Measurements from ENCODE around the gene LIMS2.
A peak's percentile ranks its signal among the peaks of the same experiment; 100 is the strongest.

Gene LIMS2

DNA sequence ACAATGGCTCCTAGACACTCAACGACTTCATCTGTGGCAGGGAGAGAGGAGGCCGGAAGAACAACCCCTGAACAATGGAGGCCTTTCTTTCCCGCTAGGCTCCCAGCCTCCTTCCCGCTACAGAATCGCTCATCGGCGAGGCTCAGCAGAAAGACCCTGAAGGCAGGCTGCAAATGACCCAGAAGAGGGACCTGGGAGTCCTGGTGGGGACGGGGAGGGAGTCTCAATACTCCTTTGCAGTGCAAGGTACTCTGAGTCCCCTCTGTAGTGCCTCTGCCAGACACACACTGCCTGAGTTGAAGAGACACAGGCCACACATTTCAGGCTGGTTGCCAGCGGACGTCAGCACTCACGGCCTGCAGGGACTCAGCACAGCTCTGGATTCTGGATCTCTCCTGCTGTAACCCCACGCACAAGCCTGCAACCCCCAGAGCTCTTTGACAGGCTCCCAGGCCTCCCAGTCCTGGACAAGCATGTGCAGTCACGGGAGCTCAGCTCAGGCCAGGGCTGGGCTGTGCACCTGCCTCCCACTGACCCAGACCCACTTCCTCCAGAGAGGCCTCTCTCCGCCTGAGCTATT, 23.3 kb downstream of the LIMS2 start:
- no peak overlapping the region for H3K4me3 ChIP-seq (ENCODE audit: low read depth, low read length)
- no peak for DNase-seq (ENCODE audit: low read depth)
- TF ChIP-seq, protein P1, sequence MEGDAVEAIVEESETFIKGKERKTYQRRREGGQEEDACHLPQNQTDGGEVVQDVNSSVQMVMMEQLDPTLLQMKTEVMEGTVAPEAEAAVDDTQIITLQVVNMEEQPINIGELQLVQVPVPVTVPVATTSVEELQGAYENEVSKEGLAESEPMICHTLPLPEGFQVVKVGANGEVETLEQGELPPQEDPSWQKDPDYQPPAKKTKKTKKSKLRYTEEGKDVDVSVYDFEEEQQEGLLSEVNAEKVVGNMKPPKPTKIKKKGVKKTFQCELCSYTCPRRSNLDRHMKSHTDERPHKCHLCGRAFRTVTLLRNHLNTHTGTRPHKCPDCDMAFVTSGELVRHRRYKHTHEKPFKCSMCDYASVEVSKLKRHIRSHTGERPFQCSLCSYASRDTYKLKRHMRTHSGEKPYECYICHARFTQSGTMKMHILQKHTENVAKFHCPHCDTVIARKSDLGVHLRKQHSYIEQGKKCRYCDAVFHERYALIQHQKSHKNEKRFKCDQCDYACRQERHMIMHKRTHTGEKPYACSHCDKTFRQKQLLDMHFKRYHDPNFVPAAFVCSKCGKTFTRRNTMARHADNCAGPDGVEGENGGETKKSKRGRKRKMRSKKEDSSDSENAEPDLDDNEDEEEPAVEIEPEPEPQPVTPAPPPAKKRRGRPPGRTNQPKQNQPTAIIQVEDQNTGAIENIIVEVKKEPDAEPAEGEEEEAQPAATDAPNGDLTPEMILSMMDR (IDR thresholded peaks at IDR 0.05; ENCODE audit: low read depth, low read length, missing control alignments) = no peak

DNA sequence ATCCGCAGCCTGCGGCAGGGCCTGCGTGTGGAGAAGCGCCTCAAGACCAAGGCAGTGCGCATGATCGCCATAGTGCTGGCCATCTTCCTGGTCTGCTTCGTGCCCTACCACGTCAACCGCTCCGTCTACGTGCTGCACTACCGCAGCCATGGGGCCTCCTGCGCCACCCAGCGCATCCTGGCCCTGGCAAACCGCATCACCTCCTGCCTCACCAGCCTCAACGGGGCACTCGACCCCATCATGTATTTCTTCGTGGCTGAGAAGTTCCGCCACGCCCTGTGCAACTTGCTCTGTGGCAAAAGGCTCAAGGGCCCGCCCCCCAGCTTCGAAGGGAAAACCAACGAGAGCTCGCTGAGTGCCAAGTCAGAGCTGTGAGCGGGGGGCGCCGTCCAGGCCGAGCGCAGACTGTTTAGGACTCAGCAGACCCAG, 23.9 kb downstream of the LIMS2 start:
- H3K4me3 ChIP-seq (ENCODE audit: low read depth, low read length) = no peak overlapping the region
- TF ChIP-seq, protein P1 (IDR thresholded peaks at IDR 0.05; ENCODE audit: low read depth, low read length, missing control alignments) = no peak
- DNase-seq (ENCODE audit: low read depth) = no peak

DNA sequence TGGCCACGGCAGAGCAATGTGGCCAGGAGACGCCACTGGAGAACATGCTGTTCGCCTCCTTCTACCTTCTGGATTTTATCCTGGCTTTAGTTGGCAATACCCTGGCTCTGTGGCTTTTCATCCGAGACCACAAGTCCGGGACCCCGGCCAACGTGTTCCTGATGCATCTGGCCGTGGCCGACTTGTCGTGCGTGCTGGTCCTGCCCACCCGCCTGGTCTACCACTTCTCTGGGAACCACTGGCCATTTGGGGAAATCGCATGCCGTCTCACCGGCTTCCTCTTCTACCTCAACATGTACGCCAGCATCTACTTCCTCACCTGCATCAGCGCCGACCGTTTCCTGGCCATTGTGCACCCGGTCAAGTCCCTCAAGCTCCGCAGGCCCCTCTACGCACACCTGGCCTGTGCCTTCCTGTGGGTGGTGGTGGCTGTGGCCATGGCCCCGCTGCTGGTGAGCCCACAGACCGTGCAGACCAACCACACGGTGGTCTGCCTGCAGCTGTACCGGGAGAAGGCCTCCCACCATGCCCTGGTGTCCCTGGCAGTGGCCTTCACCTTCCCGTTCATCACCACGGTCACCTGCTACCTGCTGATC, 24.4 kb downstream of the LIMS2 start:
- H3K4me3 ChIP-seq (ENCODE audit: low read depth, low read length) = no peak overlapping the region
- no peak for DNase-seq (ENCODE audit: low read depth)
- TF ChIP-seq, protein P1 (IDR thresholded peaks at IDR 0.05; ENCODE audit: low read depth, low read length, missing control alignments) = no peak

DNA sequence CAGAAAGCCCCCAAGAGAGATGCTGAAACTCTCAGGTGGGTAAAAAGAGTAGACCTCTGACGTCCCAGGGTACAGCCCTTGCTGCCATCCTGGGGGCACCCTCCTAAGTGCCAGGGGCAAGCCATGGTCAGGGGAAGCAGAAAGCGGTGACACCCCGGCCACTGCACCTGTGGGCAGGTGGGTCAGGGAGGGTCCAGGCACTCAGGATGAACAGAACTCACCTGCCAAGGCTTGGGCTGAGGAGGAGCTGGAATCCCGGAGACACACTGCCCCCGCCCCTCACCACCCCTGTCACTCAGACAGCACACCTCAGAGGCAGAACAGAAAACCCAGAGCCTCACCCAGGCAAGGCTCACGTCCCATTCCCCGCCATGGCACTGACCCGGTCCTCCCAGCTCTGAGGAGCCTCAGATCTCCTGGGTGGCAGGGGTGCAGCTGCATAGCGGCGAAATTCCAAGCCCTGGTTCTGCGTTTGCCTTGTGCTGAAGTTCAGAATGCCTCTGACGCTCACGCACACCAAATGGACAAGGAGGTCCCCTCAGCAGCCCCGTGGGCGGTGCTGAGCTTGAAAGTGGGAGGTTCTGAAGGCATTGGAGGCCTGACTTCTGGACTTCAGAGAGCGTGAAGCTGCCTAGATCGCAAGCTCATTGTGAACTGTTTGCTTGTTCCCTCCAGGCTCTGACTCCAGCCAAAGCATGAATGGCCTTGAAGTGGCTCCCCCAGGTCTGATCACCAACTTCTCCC, 25.1 kb downstream of the LIMS2 start:
- H3K4me3 ChIP-seq (ENCODE audit: low read depth, low read length) = no peak overlapping the region
- TF ChIP-seq, protein P1 (IDR thresholded peaks at IDR 0.05; ENCODE audit: low read depth, low read length, missing control alignments) = no peak
- no peak for DNase-seq (ENCODE audit: low read depth)

DNA sequence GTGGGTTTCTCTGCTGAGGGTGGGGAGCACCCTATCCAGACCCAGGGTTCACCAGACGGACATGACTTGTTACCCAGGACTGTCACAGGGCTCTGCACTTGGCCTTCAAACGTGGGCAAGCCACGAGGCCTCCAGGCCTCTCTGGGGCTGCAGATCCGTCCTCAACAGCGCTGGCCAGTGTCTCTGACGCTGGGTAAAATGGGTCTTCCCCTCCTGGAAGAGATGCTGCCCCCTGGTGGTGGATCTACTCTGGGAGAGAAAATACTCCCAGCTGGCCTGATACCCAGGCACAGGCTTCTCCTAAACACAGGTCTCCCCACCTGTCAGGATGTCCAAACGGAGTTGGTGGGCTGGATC, 25.7 kb downstream of the LIMS2 start:
- peak; percentile 34 for DNase-seq (ENCODE audit: low read depth)
- TF ChIP-seq, protein P1 (IDR thresholded peaks at IDR 0.05; ENCODE audit: low read depth, low read length, missing control alignments) = peak; percentile 83
- no peak overlapping the region for H3K4me3 ChIP-seq (ENCODE audit: low read depth, low read length)

DNA sequence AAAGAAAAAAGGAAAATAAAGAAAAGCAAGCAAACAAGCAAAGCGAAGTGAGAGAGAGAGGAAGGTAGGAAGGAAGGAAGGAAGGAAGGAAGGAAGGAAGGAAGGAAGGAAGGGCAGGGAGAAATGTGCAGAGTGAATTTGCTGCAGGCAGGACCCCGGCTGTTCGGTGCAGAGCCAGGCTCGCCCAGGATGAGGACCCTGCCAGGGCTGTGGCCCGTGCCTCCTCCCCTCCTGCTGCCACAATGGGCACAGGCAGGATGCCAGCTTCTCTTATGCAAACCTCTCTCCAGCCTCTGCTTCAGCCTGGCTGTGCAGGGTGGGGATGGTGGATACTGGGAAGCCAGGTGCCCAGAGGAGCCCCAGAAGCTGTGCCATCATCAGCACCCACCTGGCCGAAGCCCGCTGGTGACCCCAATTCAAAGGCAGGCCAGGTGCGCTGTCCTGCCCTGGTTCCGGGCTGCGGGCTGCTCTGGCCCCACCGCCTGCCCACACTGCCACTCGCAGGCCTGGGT, 26.2 kb downstream of the LIMS2 start:
- TF ChIP-seq, protein P1 (IDR thresholded peaks at IDR 0.05; ENCODE audit: low read depth, low read length, missing control alignments) = no peak
- DNase-seq (ENCODE audit: low read depth) = no peak
- no peak overlapping the region for H3K4me3 ChIP-seq (ENCODE audit: low read depth, low read length)
